ENCODE results near the gene PRKG1.

PRKG1 gene

GRCh38 chr10:52019077-52019555, 944.8 kb downstream of the PRKG1 start:
- no peaks in the 10 kb centered on the region for H3F3A ChIP-seq (ENCODE audit: control insufficient read depth, insufficient read depth)
- no peaks in the 10 kb centered on the region for H3K4me1 ChIP-seq (ENCODE audit: control insufficient read depth, low read length)
- no peak overlapping the region for H3K27ac ChIP-seq (ENCODE audit: low read depth, low read length)
- H3K9me2 ChIP-seq (replicated peaks; ENCODE audit: control insufficient read depth, low read length) = no peaks in the 10 kb centered on the region
- H4K20me1 ChIP-seq (ENCODE audit: control insufficient read depth, insufficient read depth, low read depth, low read length) = no peaks in the 10 kb centered on the region
- H3K79me2 ChIP-seq (ENCODE audit: control insufficient read depth, low read length) = no peaks in the 10 kb centered on the region
- H3K4me2 ChIP-seq (ENCODE audit: low read length) = no peak overlapping the region
- H3K9me3 ChIP-seq (ENCODE audit: control insufficient read depth, insufficient read depth, low read length) = no peaks in the 10 kb centered on the region
- no peaks in the 10 kb centered on the region for H3K27me3 ChIP-seq (ENCODE audit: control insufficient read depth, low read length)
- H3K4me3 ChIP-seq (ENCODE audit: low read length) = no peak overlapping the region
- no peak for TF ChIP-seq CTCF (IDR thresholded peaks at IDR 0.05; ENCODE audit: low read depth, low read length, poor library complexity, severe bottlenecking)
- no peak for TF ChIP-seq EZH2phosphoT487 (IDR thresholded peaks at IDR 0.05; ENCODE audit: borderline replicate concordance, low read length)
- no peaks in the 10 kb centered on the region for H3K36me3 ChIP-seq (ENCODE audit: control insufficient read depth, low read length)

GRCh38 chr10:52019656-52020055, 945.4 kb downstream of the PRKG1 start:
- H3K4me3 ChIP-seq (ENCODE audit: low read length) = no peak overlapping the region
- H3K9me3 ChIP-seq (ENCODE audit: control insufficient read depth, insufficient read depth, low read length) = no peaks in the 10 kb centered on the region
- no peaks in the 10 kb centered on the region for H4K20me1 ChIP-seq (ENCODE audit: control insufficient read depth, insufficient read depth, low read depth, low read length)
- no peaks in the 10 kb centered on the region for H3K9me2 ChIP-seq (replicated peaks; ENCODE audit: control insufficient read depth, low read length)
- no peaks in the 10 kb centered on the region for H3F3A ChIP-seq (ENCODE audit: control insufficient read depth, insufficient read depth)
- no peak overlapping the region for H3K4me2 ChIP-seq (ENCODE audit: low read length)
- no peaks in the 10 kb centered on the region for H3K36me3 ChIP-seq (ENCODE audit: control insufficient read depth, low read length)
- H3K79me2 ChIP-seq (ENCODE audit: control insufficient read depth, low read length) = no peaks in the 10 kb centered on the region
- TF ChIP-seq CTCF (IDR thresholded peaks at IDR 0.05; ENCODE audit: low read depth, low read length, poor library complexity, severe bottlenecking) (no peak), EZH2phosphoT487 (IDR thresholded peaks at IDR 0.05; ENCODE audit: borderline replicate concordance, low read length) (no peak)
- H3K4me1 ChIP-seq (ENCODE audit: control insufficient read depth, low read length) = no peaks in the 10 kb centered on the region
- no peaks in the 10 kb centered on the region for H3K27me3 ChIP-seq (ENCODE audit: control insufficient read depth, low read length)
- H3K27ac ChIP-seq (ENCODE audit: low read depth, low read length) = no peak overlapping the region

- TF ChIP-seq EZH2phosphoT487 (IDR thresholded peaks at IDR 0.05; ENCODE audit: borderline replicate concordance, low read length) = no peak
- TF ChIP-seq CTCF (IDR thresholded peaks at IDR 0.05; ENCODE audit: low read depth, low read length, poor library complexity, severe bottlenecking) = no peak
- no peaks in the 10 kb centered on the region for H4K20me1 ChIP-seq (ENCODE audit: control insufficient read depth, insufficient read depth, low read depth, low read length)
- H3K4me1 ChIP-seq (ENCODE audit: control insufficient read depth, low read length) = no peaks in the 10 kb centered on the region
- H3K4me3 ChIP-seq (ENCODE audit: low read length) = no peak overlapping the region
- no peak overlapping the region for H3K27ac ChIP-seq (ENCODE audit: low read depth, low read length)
- no peaks in the 10 kb centered on the region for H3K27me3 ChIP-seq (ENCODE audit: control insufficient read depth, low read length)
- no peaks in the 10 kb centered on the region for H3K79me2 ChIP-seq (ENCODE audit: control insufficient read depth, low read length)
- no peak overlapping the region for H3K4me2 ChIP-seq (ENCODE audit: low read length)
- H3K9me2 ChIP-seq (replicated peaks; ENCODE audit: control insufficient read depth, low read length) = no peaks in the 10 kb centered on the region
- H3F3A ChIP-seq (ENCODE audit: control insufficient read depth, insufficient read depth) = no peaks in the 10 kb centered on the region
- no peaks in the 10 kb centered on the region for H3K36me3 ChIP-seq (ENCODE audit: control insufficient read depth, low read length)
- H3K9me3 ChIP-seq (ENCODE audit: control insufficient read depth, insufficient read depth, low read length) = no peaks in the 10 kb centered on the region
Observed at GRCh38 chr10:52020173-52020572, 945.9 kb downstream of the PRKG1 start.
